ENCODE measurements around the gene CLIP3. TPM values are rescaled to one million over a fixed set of nuclear protein-coding genes. Genes with fewer than 3 reads are reported as not detected.

Gene CLIP3, protein sequence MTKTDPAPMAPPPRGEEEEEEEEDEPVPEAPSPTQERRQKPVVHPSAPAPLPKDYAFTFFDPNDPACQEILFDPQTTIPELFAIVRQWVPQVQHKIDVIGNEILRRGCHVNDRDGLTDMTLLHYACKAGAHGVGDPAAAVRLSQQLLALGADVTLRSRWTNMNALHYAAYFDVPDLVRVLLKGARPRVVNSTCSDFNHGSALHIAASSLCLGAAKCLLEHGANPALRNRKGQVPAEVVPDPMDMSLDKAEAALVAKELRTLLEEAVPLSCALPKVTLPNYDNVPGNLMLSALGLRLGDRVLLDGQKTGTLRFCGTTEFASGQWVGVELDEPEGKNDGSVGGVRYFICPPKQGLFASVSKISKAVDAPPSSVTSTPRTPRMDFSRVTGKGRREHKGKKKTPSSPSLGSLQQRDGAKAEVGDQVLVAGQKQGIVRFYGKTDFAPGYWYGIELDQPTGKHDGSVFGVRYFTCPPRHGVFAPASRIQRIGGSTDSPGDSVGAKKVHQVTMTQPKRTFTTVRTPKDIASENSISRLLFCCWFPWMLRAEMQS
- total RNA-seq = 1 to 10 TPM; 3.3 to 4.9 TPM

GRCh38 chr19:36032251-36033104, at the start of gene CLIP3:
Gene CLIP3, minus strand, starts transcription at chr19:36032873. Its CDS starts 516 bp downstream, at chr19:36032357.
- Histone ChIP-seq H3K4me1 (peaks cover 7% of the 10 kb centered on the region), H3K27me3 (peaks cover 0 to 6% of the 10 kb centered on the region in 2 donors), H3K4me3 (no peak within 1 kb of the TSS), H3K9me3 (no peaks in the 10 kb centered on the region), H3K36me3 (replicated peaks in 1 of 2; ENCODE audit: insufficient read depth in 1 of 2, low read depth in 2 of 2) (no peaks in the 10 kb centered on the region), H3K27ac (peak within 1 kb of the TSS in 1 of 4 donors; percentile 12)
- WGBS, 2 donors = 2 to 4% methylated on average over 28 to 48 of the region's 51 CpGs
- intact Hi-C loops (cut with DNase I) = no loop called here
- DNase-seq (peak in 2 of 4 donors; percentile 41 to 42), ATAC-seq (peak; percentile 39)
- TF ChIP-seq POLR2A (IDR thresholded peaks at IDR 0.05) = no peak
- TF ChIP-seq, protein P1, sequence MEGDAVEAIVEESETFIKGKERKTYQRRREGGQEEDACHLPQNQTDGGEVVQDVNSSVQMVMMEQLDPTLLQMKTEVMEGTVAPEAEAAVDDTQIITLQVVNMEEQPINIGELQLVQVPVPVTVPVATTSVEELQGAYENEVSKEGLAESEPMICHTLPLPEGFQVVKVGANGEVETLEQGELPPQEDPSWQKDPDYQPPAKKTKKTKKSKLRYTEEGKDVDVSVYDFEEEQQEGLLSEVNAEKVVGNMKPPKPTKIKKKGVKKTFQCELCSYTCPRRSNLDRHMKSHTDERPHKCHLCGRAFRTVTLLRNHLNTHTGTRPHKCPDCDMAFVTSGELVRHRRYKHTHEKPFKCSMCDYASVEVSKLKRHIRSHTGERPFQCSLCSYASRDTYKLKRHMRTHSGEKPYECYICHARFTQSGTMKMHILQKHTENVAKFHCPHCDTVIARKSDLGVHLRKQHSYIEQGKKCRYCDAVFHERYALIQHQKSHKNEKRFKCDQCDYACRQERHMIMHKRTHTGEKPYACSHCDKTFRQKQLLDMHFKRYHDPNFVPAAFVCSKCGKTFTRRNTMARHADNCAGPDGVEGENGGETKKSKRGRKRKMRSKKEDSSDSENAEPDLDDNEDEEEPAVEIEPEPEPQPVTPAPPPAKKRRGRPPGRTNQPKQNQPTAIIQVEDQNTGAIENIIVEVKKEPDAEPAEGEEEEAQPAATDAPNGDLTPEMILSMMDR (IDR thresholded peaks at IDR 0.05) = no peak

DNA sequence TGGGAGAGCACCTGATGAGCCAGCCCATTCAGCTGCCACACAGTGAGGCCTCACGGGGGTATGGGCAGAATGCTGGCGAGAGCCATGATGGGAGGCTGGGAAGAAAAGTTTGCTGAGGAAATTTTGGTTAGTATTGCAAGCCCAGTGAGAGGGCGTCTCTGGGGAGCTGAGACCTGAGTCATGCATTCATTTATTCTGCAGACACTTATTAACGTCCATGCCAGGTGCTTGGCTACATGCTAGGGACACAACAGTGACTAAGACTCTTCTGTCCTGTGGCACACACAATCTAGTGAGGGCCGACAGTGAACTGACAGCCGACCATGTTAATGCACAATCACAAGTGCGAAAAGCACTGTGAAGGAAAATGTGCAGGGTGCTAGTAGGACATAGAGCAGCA, 49.2 kb upstream of the CLIP3 start:
- no peaks in the 10 kb centered on the region for H3K9me3 ChIP-seq
- H3K36me3 ChIP-seq (replicated peaks in 1 of 2; ENCODE audit: insufficient read depth in 1 of 2, low read depth in 2 of 2) = no peaks in the 10 kb centered on the region
- H3K27ac ChIP-seq = no peak overlapping the region
- TF ChIP-seq POLR2A (IDR thresholded peaks at IDR 0.05) = no peak
- TF ChIP-seq, protein P1 (IDR thresholded peaks at IDR 0.05) = no peak
- 84 to 92% methylated on average over 7 of the region's 7 CpGs for WGBS, 2 donors
- H3K4me1 ChIP-seq = no peaks in the 10 kb centered on the region
- no peak overlapping the region for H3K4me3 ChIP-seq
- no peaks in the 10 kb centered on the region for H3K27me3 ChIP-seq
- DNase-seq (no peak), ATAC-seq (no peak)
- intact Hi-C loops (cut with DNase I) = no loop called here

DNA sequence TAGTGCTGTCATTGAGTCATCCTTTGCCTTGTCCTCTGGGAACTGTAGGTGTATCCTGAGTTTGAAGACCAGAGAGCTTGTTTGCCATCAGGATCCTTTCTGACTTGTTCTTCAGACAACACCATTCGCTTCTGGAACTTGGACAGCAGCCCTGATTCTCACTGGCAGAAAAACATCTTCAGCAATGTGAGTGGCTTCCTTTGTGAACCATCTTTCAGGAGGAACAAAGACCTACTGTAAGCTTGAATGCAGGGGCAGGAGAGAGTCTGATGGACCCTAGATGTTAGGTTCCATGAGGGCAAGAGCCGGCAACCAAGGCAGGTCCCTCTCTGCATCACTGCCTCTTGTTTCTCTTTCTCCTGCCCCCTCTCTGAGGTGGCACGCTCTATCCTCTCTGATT, 48.7 kb upstream of the CLIP3 start:
- no peak for DNase-seq

DNA sequence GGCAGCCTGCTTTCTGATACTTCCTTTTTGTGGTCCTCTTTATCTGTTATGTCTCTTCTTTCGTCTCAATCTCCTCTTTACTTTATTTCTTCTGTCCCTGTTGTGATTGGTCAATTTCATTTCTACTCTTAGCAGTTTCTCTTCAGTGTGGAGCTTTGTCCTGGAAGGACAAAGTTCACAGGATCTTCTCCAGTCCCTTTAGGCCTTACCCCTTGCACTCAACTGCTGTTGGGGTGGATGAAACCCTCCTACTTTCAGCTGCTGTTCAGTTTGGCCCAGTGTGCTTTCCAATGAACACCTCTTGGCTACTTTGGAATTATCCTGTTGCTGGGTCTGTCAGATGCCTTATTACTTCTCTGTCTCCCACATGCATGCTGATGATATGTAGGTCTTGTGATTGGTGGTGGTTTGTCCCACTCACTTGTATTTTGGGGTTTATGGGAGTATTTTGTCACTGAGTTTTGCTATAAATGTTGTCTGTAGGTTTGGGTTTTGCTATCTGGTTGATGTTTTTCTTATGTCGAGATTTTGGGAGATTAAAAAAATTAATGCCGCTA, 46.8 kb upstream of the CLIP3 start:
- TF ChIP-seq, protein P1 (IDR thresholded peaks at IDR 0.05) = no peak
- TF ChIP-seq POLR2A (IDR thresholded peaks at IDR 0.05) = no peak

More for the DNA sequence above, 48.7 kb upstream of the CLIP3 start:
- intact Hi-C loops (cut with DNase I) = no loop called here
- ATAC-seq = no peak
- TF ChIP-seq, protein P1 (IDR thresholded peaks at IDR 0.05) = no peak
- no peak for TF ChIP-seq POLR2A (IDR thresholded peaks at IDR 0.05)
- WGBS, 2 donors = 96 to 98% methylated on average over 3 of the region's 3 CpGs
- Histone ChIP-seq H3K9me3 (no peaks in the 10 kb centered on the region), H3K36me3 (replicated peaks in 1 of 2; ENCODE audit: insufficient read depth in 1 of 2, low read depth in 2 of 2) (no peaks in the 10 kb centered on the region), H3K4me3 (no peak overlapping the region), H3K4me1 (no peaks in the 10 kb centered on the region), H3K27me3 (no peaks in the 10 kb centered on the region), H3K27ac (no peak overlapping the region)

More for the DNA sequence above, 46.8 kb upstream of the CLIP3 start:
- no peak overlapping the region for H3K27ac ChIP-seq
- H3K4me3 ChIP-seq = no peak overlapping the region
- ATAC-seq (no peak), DNase-seq (no peak)
- intact Hi-C loops (cut with DNase I) = no loop called here
- H3K9me3 ChIP-seq = no peaks in the 10 kb centered on the region
- 88 to 90% methylated on average over 3 of the region's 3 CpGs for WGBS, 2 donors
- H3K36me3 ChIP-seq (replicated peaks in 1 of 2; ENCODE audit: insufficient read depth in 1 of 2, low read depth in 2 of 2) = no peaks in the 10 kb centered on the region
- no peaks in the 10 kb centered on the region for H3K27me3 ChIP-seq
- H3K4me1 ChIP-seq = no peaks in the 10 kb centered on the region
